HS-5 (cell line): ENCODE results near the gene ARRB2.
"Not testable (repeated sequence)": the region's sequence is repeated elsewhere in the genome, so short reads cannot be mapped to it uniquely, and the experiment has no call there.

ENCODE experiments used
- DNase-seq: peaks from one replicate; pipeline ENCODE4 v3.0.0-alpha.2; 2012; ENCODE audit warnings: low read depth

Gene ARRB2

GRCh38 chr17:4703330-4703691 lies 7.1 kb upstream of the ARRB2 start:
- DNase-seq = no peak

- not testable (repeated sequence) for DNase-seq
These were observed 5.9 kb upstream of the ARRB2 start for GRCh38 chr17:4704574-4704907.

- no peak for DNase-seq
These were observed 5.4 kb upstream of the ARRB2 start for GRCh38 chr17:4704991-4705390.

GRCh38 chr17:4706121-4706520 lies 4.3 kb upstream of the ARRB2 start:
- DNase-seq = no peak

GRCh38 chr17:4708436-4708835 lies 2.0 kb upstream of the ARRB2 start:
- no peak for DNase-seq

GRCh38 chr17:4710693-4711634 lies 532 bp downstream of the ARRB2 start:
- DNase-seq = no peak

GRCh38 chr17:4711661-4712181 lies 1.3 kb downstream of the ARRB2 start:
- no peak for DNase-seq

- DNase-seq = no peak
These were observed 2.1 kb downstream of the ARRB2 start for GRCh38 chr17:4712526-4712925.

GRCh38 chr17:4714340-4715062 lies 4.1 kb downstream of the ARRB2 start:
- not testable (repeated sequence) for DNase-seq

GRCh38 chr17:4715063-4715744 lies 4.8 kb downstream of the ARRB2 start:
- DNase-seq = no peak

GRCh38 chr17:4716081-4716480 lies 5.6 kb downstream of the ARRB2 start:
- no peak for DNase-seq

GRCh38 chr17:4717791-4718190 lies 7.4 kb downstream of the ARRB2 start:
- no peak for DNase-seq

- no peak for DNase-seq
These were observed 7.8 kb downstream of the ARRB2 start for GRCh38 chr17:4718276-4718675.

GRCh38 chr17:4719146-4719545 lies 8.7 kb downstream of the ARRB2 start:
- no peak for DNase-seq

GRCh38 chr17:4719684-4720221 lies 9.3 kb downstream of the ARRB2 start:
- no peak for DNase-seq

GRCh38 chr17:4720787-4721186 lies 10.4 kb downstream of the ARRB2 start:
- DNase-seq = no peak

GRCh38 chr17:4721203-4722135 lies 11.0 kb downstream of the ARRB2 start:
- DNase-seq = no peak

- no peak for DNase-seq
These were observed 12.3 kb downstream of the ARRB2 start for GRCh38 chr17:4722678-4723240.

- DNase-seq = no peak
These were observed 14.2 kb downstream of the ARRB2 start for GRCh38 chr17:4724650-4725049.

- no peak for DNase-seq
These were observed 15.3 kb downstream of the ARRB2 start for GRCh38 chr17:4725646-4726310.
